Measurements from ENCODE around the gene ANKRD27.

DNA sequence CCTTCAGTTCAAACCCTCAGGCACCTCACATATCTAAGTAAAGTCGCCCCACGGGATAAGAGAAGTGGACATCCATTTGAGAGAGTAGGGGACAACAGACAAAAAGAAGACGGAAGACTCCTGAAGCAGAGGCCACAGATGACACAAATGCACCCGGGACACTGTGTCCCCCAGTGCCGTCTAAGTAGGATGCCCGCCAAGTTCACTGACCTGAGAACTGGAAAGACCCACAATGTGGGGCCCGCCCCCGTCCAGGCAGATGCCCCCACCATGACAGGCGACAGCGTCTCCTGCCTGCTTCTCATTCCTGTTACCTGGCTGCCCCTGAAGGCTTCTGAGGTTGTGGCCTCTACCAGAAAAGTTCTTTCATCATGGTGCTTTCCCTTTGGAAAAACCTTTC is 16.9 kb downstream of the ANKRD27 start:
- TF ChIP-seq EZH2 (IDR thresholded peaks at IDR 0.05; ENCODE audit: borderline replicate concordance) (no peak), CTCF (IDR thresholded peaks at IDR 0.05; ENCODE audit: poor library complexity) (no peak)

Measured in hepatocyte (in vitro differentiated cells).